RWPE2 (cell line): Measurements from ENCODE around the gene SKIC2.

Source experiments
- ATAC-seq: fragments of 200-7000 bp; cut with Tn5 transposase; 3 replicates; pipeline ENCODE4 v1.9.1; 2021; ENCODE audit warnings: low read depth
- DNase-seq: peaks from one replicate; pipeline ENCODE4 v3.0.0-alpha.2; 2020; ENCODE audit warnings: low spot score
- H3K27ac ChIP-seq: fragments of 450-650 bp; 2 replicates; pipeline ENCODE4 v1.5.1; 2017; ENCODE audit warnings: mild to moderate bottlenecking; ENCODE audit not compliant: poor library complexity, severe bottlenecking
- H3K27me3 ChIP-seq: fragments of 250-450 bp; sonication (Bioruptor Pico); 2 replicates; pipeline ENCODE4 v1.5.1; 2021; ENCODE audit warnings: mild to moderate bottlenecking, moderate library complexity; ENCODE audit not compliant: insufficient read depth, poor library complexity, severe bottlenecking
- H3K36me3 ChIP-seq: fragments of 250-450 bp; sonication (Bioruptor Pico); 2 replicates; pipeline ENCODE4 v1.5.1; 2020; ENCODE audit warnings: low read depth, mild to moderate bottlenecking, moderate library complexity
- H3K4me1 ChIP-seq: fragments of 250-450 bp; sonication (Bioruptor Pico); 2 replicates; pipeline ENCODE4 v1.5.1; 2021; ENCODE audit warnings: mild to moderate bottlenecking, moderate library complexity; ENCODE audit not compliant: insufficient read depth, poor library complexity, severe bottlenecking
- H3K4me3 ChIP-seq: fragments of 250-450 bp; sonication (Bioruptor Pico); 2 replicates; pipeline ENCODE4 v1.5.1; 2021; ENCODE audit warnings: mild to moderate bottlenecking, moderate library complexity; ENCODE audit not compliant: severe bottlenecking
- H3K9me3 ChIP-seq: fragments of 250-450 bp; sonication (Bioruptor Pico); 2 replicates; pipeline ENCODE4 v1.5.1; 2021; ENCODE audit warnings: mild to moderate bottlenecking, moderate library complexity; ENCODE audit not compliant: severe bottlenecking
- TF ChIP-seq, protein P1 (sequence below): fragments of 450-650 bp; IDR thresholded peaks from one replicate; pipeline ENCODE4 v1.5.1; 2017; ENCODE audit warnings: mild to moderate bottlenecking, moderate library complexity; ENCODE audit not compliant: poor library complexity, severe bottlenecking

Gene SKIC2

GRCh38 chr6:31969712-31970603 is 11.0 kb downstream of the SKIC2 start:
- ATAC-seq (no peak), DNase-seq (no peak)
- Histone ChIP-seq H3K4me3 (no peak overlapping the region), H3K4me1 (peaks cover 5% of the 10 kb centered on the region), H3K36me3 (peaks cover 37% of the 10 kb centered on the region), H3K27me3 (no peaks in the 10 kb centered on the region), H3K27ac (no peak overlapping the region), H3K9me3 (no peaks in the 10 kb centered on the region)
- TF ChIP-seq, protein P1, sequence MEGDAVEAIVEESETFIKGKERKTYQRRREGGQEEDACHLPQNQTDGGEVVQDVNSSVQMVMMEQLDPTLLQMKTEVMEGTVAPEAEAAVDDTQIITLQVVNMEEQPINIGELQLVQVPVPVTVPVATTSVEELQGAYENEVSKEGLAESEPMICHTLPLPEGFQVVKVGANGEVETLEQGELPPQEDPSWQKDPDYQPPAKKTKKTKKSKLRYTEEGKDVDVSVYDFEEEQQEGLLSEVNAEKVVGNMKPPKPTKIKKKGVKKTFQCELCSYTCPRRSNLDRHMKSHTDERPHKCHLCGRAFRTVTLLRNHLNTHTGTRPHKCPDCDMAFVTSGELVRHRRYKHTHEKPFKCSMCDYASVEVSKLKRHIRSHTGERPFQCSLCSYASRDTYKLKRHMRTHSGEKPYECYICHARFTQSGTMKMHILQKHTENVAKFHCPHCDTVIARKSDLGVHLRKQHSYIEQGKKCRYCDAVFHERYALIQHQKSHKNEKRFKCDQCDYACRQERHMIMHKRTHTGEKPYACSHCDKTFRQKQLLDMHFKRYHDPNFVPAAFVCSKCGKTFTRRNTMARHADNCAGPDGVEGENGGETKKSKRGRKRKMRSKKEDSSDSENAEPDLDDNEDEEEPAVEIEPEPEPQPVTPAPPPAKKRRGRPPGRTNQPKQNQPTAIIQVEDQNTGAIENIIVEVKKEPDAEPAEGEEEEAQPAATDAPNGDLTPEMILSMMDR, result no peak

DNA sequence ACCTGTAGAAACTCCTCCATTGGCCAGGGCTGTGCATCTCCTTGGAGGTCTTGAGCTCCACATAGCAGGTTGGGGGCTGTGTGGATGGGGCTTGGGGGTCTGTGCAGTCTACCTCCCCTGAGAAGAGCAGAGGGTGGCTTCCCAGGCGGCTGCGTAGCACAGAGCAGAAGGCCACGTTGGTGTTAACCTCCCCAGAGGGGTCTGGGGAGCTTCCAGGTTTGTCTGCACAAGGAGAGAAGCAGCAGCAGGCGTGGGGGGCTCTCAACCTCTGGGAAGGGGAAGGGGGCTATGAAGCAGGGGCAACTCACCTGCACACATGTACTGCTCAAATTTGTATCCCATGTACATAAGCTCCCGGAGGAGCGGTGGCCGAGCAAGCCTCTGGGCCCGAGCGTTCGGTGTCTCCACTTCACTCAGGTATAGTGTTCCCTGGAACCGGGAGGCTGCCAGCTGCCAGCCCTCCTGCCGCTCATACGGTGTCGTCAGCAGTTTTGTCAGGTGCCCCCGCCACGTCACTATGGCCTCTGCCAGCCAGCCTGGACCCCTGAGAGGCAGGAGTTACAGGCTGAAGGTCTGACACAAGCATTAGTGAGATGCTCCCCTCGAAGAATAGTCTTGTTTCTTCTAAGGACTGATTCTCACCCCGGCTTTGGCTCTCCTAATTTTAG is 11.8 kb downstream of the SKIC2 start:
- Histone ChIP-seq H3K4me3 (peak overlapping the region; percentile 74), H3K27me3 (no peaks in the 10 kb centered on the region), H3K36me3 (peaks cover 29% of the 10 kb centered on the region), H3K27ac (peak overlapping the region; percentile 87), H3K4me1 (peaks cover 5% of the 10 kb centered on the region), H3K9me3 (no peaks in the 10 kb centered on the region)
- TF ChIP-seq, protein P1, result no peak
- ATAC-seq, result peak; percentile 3; the same call in 1 of the 3 replicates
- DNase-seq, result no peak

DNA sequence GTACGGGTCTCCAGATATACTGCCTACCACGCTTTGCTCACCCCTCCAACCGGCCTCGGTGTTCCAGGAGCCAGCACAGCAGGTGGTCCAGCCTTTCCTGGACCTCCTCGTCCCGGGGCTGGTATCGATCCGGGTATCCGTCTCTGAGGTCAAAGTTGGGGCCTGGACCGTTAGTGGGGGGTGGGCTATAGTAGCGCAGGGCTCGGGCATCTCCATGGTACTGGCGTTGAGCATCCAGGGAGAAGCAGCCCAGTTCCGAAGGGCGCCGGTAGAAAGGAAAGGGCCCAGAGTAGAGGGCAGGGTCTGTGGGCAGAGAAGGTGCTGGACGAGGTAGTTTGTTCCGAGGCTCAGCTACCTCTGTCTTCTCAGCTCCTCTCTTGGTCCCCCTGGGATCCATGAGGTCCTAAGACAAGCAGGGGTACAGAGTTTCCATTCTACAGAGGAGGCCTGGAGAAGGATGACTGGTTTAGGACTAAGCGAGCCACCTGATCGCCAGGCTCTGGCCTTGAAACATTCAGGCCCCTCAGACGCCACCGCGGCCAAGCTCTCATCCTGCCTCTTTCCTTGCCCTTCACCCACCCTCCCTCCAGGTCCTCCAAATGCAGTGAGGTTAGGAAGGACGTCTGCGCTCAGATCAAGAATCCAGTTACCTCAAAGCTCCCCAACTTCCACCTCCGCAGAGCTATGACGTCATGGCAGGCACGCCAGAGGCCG is 12.5 kb downstream of the SKIC2 start:
- no peaks in the 10 kb centered on the region for H3K9me3 ChIP-seq
- H3K27ac ChIP-seq, result peak overlapping the region; percentile 87
- TF ChIP-seq, protein P1, result no peak
- ATAC-seq, result peak; percentile 10
- H3K4me3 ChIP-seq, result peak overlapping the region; percentile 74
- H3K27me3 ChIP-seq, result no peaks in the 10 kb centered on the region
- peaks cover 24% of the 10 kb centered on the region for H3K36me3 ChIP-seq
- H3K4me1 ChIP-seq, result peaks cover 5% of the 10 kb centered on the region
- no peak for DNase-seq

DNA sequence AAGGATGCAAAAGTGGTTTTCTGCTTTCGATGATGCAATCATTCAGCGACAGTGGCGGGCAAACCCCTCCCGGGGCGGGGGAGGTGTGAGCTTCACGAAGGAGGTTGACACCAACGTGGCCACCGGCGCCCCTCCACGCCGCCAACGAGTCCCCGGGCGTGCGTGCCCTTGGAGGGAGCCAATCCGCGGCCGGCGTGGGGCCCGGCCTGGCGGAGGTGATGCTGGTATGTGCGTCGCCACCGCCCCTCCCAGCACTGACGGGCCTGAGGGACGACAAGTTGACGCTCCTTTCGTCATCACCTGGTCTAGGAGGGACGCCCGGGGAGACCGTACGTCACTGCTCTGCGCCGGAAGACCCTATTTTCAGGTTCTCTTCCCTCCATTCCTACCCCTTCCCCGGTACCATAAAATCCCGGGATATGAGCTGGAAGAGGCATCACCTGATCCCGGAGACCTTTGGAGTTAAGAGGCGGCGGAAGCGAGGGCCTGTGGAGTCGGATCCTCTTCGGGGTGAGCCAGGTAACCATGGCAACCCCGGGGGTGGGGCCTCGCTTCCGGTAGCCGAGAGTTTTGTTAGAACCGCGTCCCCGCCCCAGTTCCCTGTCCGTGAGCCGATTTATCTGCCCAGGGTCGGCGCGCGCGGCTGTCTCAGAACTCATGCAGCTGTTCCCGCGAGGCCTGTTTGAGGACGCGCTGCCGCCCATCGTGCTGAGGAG is 13.2 kb downstream of the SKIC2 start, which contains the start of gene DXO:
Gene DXO (minus strand): TSS at position 146 of the 716 bp plus-strand sequence. CDS start 463 bp downstream, outside the sequence.
- ATAC-seq, result peak; percentile 87
- TF ChIP-seq, protein P1, result no peak
- peak; percentile 98 for DNase-seq

More for the DNA sequence above, 13.2 kb downstream of the SKIC2 start, which contains the start of gene DXO:
- Histone ChIP-seq H3K27ac (peak within 1 kb of the TSS; percentile 87), H3K36me3 (peaks cover 17% of the 10 kb centered on the region), H3K9me3 (no peaks in the 10 kb centered on the region), H3K4me3 (peak within 1 kb of the TSS; percentile 74), H3K4me1 (peaks cover 5% of the 10 kb centered on the region), H3K27me3 (no peaks in the 10 kb centered on the region)
